A673 (cell line): ENCODE results near the gene CNOT10. TPM values are rescaled to one million over a fixed set of nuclear protein-coding genes. Genes with fewer than 3 reads are reported as not detected.

ENCODE experiments used
- BruUV-seq: library from RNA; stranded (reverse); fragments of 400-500 nt; replicated peaks from 2 replicates; lab custom pipeline; 2021; lab: Mats Ljungman, UMichigan
- CTCF ChIA-PET: fragments of 300-600 bp; sonication (Branson Sonifier 250); formaldehyde crosslinking; loops from one replicate; lab custom pipeline; 2022; ENCODE audit warnings: antibody characterized with exemption; lab: Charles Lee
- POLR2A ChIA-PET: fragments of 300-600 bp; sonication (Branson Sonifier 250); formaldehyde crosslinking; loops from one replicate; lab custom pipeline; 2022; ENCODE audit warnings: antibody characterized with exemption; ENCODE audit not compliant: low non-redundant PET; lab: Charles Lee
- DNase-seq: peaks from one replicate; pipeline ENCODE4 v3.0.0-alpha.2; 2015; ENCODE audit warnings: low spot score
- H3K27ac ChIP-seq: fragments of 200-600 bp; sonication (generic); 2 replicates; pipeline ENCODE4 v1.5.1; 2016; ENCODE audit warnings: mixed run types, low read depth, mild to moderate bottlenecking, mixed read lengths, antibody characterized with exemption, low read length; ENCODE audit not compliant: poor library complexity, severe bottlenecking
- H3K27me3 ChIP-seq: fragments of 200-600 bp; sonication (generic); replicated peaks from 2 replicates; pipeline ENCODE4 v1.6.1; 2017; ENCODE audit warnings: mixed run types, low read depth, mild to moderate bottlenecking, mixed read lengths, antibody characterized with exemption, low read length; ENCODE audit not compliant: insufficient read depth, poor library complexity
- H3K36me3 ChIP-seq: fragments of 200-600 bp; sonication (generic); 2 replicates; pipeline ENCODE4 v1.6.1; 2016; ENCODE audit warnings: mixed run types, mild to moderate bottlenecking, mixed read lengths, antibody characterized with exemption, low read length; ENCODE audit not compliant: insufficient read depth, poor library complexity, severe bottlenecking
- H3K4me1 ChIP-seq: fragments of 200-600 bp; sonication (generic); 2 replicates; pipeline ENCODE4 v1.6.1; 2017; ENCODE audit warnings: mixed run types, mild to moderate bottlenecking, mixed read lengths, antibody characterized with exemption, low read length; ENCODE audit not compliant: insufficient read depth, poor library complexity, severe bottlenecking
- H3K4me3 ChIP-seq: fragments of 200-600 bp; sonication (generic); 2 replicates; pipeline ENCODE4 v1.5.1; 2016; ENCODE audit warnings: low read depth, mixed run types, mild to moderate bottlenecking, mixed read lengths, low read length; ENCODE audit not compliant: poor library complexity, severe bottlenecking
- H3K9me3 ChIP-seq: fragments of 200-600 bp; sonication (generic); 2 replicates; pipeline ENCODE4 v1.6.1; 2016; ENCODE audit warnings: mixed run types, low read depth, mild to moderate bottlenecking, mixed read lengths, antibody characterized with exemption, low read length; ENCODE audit not compliant: poor library complexity, severe bottlenecking
- EZH2 ChIP-seq: fragments of 200-600 bp; sonication (generic); IDR thresholded peaks from 2 replicates; pipeline ENCODE4 v1.6.1; 2017; ENCODE audit warnings: borderline replicate concordance, low read depth, mild to moderate bottlenecking, mixed read lengths, antibody characterized with exemption, low read length; ENCODE audit not compliant: poor library complexity, severe bottlenecking
- intact Hi-C: fragments of 100-400 bp; cut with micrococcal nuclease; formaldehyde crosslinking; loops from one replicate; pipeline ENCODE4 v1.10.0; 2022; ENCODE audit not compliant: unreplicated experiment
- total RNA-seq: library from RNA; stranded (reverse); gene quantifications from 2 replicates; pipeline ENCODE4 v1.2.3, GENCODE V29; 2021
- TF ChIP-seq, protein P1 (sequence below): fragments of 300-800, 200-600 bp; sonication (generic); conservative IDR thresholded peaks from 2 replicates; pipeline ENCODE4 v1.5.1; 2017; ENCODE audit warnings: low read depth, mild to moderate bottlenecking, antibody characterized with exemption, low read length, moderate library complexity, mixed read lengths

The CNOT10 gene
- total RNA-seq, 1 experiment from 2014 or later = 47.8 TPM

DNA sequence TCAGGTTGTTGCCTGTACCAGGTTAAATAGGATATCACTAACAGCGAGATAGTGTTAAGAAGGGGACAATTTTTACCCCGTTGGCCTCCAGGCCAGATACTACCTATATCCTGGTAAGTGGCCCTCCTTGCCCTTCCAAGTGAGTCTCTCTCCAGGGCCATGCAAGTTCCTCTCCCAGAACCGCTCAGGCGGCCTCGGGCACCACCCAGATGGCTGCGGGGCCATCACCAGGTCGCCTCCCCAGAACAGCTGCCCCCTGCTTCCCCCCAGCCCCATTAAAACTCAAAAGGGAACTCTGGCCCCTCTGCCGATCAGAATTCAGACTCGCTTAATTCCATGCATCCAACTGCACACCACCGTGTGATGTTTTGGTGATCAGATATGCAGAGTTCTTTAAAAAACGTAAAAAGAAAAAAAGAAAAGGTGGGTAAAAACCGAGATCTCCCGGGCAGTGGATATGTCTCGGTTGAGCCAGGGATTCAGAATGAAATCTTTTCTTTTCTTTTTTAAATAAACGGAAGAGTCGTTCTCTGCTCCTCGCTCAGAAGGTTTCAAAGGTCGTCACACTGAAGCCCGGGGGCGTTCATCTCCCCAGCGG lies 131.0 kb downstream of the CNOT10 start:
- Histone ChIP-seq H3K27ac (no peak overlapping the region), H3K36me3 (no peaks in the 10 kb centered on the region), H3K4me1 (peaks cover 4% of the 10 kb centered on the region), H3K27me3 (peaks cover 60% of the 10 kb centered on the region), H3K4me3 (no peak overlapping the region), H3K9me3 (peaks cover 10% of the 10 kb centered on the region)
- intact Hi-C loops = no loop called here
- BruUV-seq = no TSS peak
- DNase-seq = no peak
- POLR2A ChIA-PET = no interaction called here
- CTCF ChIA-PET = no interaction called here
- TF ChIP-seq, protein P1, sequence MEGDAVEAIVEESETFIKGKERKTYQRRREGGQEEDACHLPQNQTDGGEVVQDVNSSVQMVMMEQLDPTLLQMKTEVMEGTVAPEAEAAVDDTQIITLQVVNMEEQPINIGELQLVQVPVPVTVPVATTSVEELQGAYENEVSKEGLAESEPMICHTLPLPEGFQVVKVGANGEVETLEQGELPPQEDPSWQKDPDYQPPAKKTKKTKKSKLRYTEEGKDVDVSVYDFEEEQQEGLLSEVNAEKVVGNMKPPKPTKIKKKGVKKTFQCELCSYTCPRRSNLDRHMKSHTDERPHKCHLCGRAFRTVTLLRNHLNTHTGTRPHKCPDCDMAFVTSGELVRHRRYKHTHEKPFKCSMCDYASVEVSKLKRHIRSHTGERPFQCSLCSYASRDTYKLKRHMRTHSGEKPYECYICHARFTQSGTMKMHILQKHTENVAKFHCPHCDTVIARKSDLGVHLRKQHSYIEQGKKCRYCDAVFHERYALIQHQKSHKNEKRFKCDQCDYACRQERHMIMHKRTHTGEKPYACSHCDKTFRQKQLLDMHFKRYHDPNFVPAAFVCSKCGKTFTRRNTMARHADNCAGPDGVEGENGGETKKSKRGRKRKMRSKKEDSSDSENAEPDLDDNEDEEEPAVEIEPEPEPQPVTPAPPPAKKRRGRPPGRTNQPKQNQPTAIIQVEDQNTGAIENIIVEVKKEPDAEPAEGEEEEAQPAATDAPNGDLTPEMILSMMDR = no peak
- TF ChIP-seq EZH2 = no peak

DNA sequence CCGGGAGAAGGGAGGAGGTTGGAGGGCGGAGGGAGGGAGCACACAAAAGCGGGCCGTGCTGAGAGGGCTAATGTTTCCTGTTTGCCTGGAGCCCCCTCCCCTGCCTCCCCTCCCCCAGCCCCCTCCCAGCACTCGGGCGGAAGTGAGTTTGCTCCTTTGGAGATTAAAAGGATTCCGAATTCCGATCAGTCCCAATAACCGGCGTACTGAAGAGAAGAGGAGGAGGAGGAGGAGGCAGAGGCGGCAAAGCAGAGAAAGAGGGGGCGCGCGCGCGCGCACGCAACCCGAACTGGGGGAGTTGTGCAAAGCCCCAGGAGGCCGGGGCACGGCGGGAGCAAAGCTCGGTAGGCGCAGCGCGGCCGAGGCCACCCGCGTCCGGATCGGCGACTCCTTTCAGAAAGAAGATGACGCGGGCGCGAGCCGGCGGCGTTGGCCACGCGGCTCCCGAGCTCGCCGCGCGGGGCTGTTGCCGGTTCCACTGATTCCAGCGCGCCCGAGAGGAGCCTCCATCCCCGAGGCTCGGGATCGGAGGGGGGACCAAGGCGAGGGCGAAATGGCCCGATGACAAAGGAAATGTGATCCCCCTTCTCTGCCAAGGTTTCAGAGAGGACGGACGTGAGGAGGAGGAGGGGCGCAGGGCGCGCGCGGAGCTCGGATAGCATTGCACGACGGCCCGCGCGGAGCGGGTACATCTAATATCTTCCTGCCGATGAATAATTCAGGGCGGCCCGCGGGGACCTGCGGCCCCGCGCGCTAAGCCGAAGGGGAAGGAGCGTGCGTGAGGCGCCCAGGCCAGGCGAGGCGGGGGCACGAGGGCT lies 131.7 kb downstream of the CNOT10 start:
- Histone ChIP-seq H3K4me1 (peaks cover 4% of the 10 kb centered on the region), H3K9me3 (peaks cover 10% of the 10 kb centered on the region), H3K27ac (no peak overlapping the region), H3K27me3 (peaks cover 66% of the 10 kb centered on the region), H3K4me3 (peak overlapping the region; percentile 50), H3K36me3 (no peaks in the 10 kb centered on the region)
- DNase-seq = peak; percentile 39
- ChIA-PET POLR2A (no interaction called here), CTCF (no interaction called here)
- no TSS peak for BruUV-seq
- intact Hi-C loops = no loop called here
- no peak for TF ChIP-seq EZH2
- TF ChIP-seq, protein P1 = no peak

DNA sequence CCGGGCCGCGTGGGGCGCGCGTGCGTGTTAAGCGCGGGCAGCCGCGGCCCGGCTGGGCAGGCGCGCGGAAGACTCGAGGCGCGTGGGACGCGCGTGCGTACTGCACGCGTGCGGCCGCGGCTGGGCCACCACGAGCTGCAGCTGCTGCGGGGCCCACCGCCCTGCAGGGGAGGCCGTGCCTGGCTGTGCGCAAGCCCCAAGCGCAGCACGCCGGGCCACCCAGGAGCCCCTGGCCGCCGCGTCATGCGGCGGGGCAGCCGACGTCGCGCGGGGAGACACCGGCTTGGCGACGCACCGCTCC lies 132.2 kb downstream of the CNOT10 start:
- ChIA-PET POLR2A (no interaction called here), CTCF (no interaction called here)
- Histone ChIP-seq H3K4me1 (peaks cover 4% of the 10 kb centered on the region), H3K4me3 (peak overlapping the region; percentile 50), H3K27me3 (peaks cover 71% of the 10 kb centered on the region), H3K36me3 (no peaks in the 10 kb centered on the region), H3K27ac (no peak overlapping the region), H3K9me3 (peaks cover 10% of the 10 kb centered on the region)
- intact Hi-C loops = no loop called here
- DNase-seq = no peak
- TF ChIP-seq EZH2 = no peak
- TF ChIP-seq, protein P1 = no peak
- BruUV-seq = no TSS peak
